ENCODE measurements around the gene TUBB4A.

DNA sequence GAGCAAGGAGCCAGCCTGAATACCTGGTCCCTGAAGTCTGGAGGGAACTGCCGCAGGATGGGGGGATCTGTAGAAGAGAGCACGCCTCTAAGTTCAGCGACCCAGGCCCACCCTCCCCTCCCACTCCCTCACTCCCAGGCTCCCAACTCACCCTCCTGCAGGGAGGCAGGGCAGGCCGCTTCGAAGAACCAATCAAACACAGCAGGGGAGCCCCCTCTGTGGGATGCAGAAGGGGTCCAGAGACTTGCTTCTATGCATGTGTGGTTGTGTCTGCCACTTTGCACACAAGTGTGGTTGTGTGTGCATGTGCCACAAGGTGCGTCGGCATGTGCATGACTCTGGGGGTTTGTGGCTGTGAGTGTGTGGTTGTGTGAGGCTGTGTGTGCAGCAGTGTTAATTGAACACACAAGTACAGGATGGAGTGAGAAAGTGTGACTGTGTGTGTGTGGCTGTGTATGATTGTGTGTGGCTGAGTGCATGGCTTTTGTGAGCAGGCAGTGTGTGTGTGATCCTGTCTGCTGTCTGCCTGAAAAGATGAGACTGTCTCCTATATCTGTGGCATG lies 22.2 kb downstream of the TUBB4A start:
- TF ChIP-seq, protein P1, sequence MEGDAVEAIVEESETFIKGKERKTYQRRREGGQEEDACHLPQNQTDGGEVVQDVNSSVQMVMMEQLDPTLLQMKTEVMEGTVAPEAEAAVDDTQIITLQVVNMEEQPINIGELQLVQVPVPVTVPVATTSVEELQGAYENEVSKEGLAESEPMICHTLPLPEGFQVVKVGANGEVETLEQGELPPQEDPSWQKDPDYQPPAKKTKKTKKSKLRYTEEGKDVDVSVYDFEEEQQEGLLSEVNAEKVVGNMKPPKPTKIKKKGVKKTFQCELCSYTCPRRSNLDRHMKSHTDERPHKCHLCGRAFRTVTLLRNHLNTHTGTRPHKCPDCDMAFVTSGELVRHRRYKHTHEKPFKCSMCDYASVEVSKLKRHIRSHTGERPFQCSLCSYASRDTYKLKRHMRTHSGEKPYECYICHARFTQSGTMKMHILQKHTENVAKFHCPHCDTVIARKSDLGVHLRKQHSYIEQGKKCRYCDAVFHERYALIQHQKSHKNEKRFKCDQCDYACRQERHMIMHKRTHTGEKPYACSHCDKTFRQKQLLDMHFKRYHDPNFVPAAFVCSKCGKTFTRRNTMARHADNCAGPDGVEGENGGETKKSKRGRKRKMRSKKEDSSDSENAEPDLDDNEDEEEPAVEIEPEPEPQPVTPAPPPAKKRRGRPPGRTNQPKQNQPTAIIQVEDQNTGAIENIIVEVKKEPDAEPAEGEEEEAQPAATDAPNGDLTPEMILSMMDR (IDR thresholded peaks at IDR 0.05) = no peak
- no peak for TF ChIP-seq CREM (CRISPR knock-in tag; IDR thresholded peaks at IDR 0.05)
- no peak for TF ChIP-seq TCF7 (CRISPR knock-in tag; IDR thresholded peaks at IDR 0.05; ENCODE audit: low read depth)
- TF ChIP-seq ATF3 (CRISPR knock-in tag; conservative IDR thresholded peaks at IDR 0.05) = no peak
- no peak for TF ChIP-seq MYBL2 (CRISPR knock-in tag; IDR thresholded peaks at IDR 0.05)
- TF ChIP-seq, protein P2, sequence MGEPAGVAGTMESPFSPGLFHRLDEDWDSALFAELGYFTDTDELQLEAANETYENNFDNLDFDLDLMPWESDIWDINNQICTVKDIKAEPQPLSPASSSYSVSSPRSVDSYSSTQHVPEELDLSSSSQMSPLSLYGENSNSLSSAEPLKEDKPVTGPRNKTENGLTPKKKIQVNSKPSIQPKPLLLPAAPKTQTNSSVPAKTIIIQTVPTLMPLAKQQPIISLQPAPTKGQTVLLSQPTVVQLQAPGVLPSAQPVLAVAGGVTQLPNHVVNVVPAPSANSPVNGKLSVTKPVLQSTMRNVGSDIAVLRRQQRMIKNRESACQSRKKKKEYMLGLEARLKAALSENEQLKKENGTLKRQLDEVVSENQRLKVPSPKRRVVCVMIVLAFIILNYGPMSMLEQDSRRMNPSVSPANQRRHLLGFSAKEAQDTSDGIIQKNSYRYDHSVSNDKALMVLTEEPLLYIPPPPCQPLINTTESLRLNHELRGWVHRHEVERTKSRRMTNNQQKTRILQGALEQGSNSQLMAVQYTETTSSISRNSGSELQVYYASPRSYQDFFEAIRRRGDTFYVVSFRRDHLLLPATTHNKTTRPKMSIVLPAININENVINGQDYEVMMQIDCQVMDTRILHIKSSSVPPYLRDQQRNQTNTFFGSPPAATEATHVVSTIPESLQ (CRISPR knock-in tag; IDR thresholded peaks at IDR 0.05) = no peak
- no peak for TF ChIP-seq TP53 (CRISPR knock-in tag; IDR thresholded peaks at IDR 0.05)
- TF ChIP-seq, protein P3, sequence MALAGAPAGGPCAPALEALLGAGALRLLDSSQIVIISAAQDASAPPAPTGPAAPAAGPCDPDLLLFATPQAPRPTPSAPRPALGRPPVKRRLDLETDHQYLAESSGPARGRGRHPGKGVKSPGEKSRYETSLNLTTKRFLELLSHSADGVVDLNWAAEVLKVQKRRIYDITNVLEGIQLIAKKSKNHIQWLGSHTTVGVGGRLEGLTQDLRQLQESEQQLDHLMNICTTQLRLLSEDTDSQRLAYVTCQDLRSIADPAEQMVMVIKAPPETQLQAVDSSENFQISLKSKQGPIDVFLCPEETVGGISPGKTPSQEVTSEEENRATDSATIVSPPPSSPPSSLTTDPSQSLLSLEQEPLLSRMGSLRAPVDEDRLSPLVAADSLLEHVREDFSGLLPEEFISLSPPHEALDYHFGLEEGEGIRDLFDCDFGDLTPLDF (CRISPR knock-in tag; IDR thresholded peaks at IDR 0.05) = no peak
